HCT116 (cell line): ENCODE measurements around the gene MCEMP1. TPM values are rescaled to one million over a fixed set of nuclear protein-coding genes. Genes with fewer than 3 reads are reported as not detected.

Source experiments
- ATAC-seq: fragments of 200-7000 bp; cut with Tn5 transposase; 2 replicates; pipeline ENCODE4 v1.9.1; 2020; ENCODE audit warnings: mild to moderate bottlenecking, moderate library complexity
- BruUV-seq: library from RNA; stranded (reverse); fragments of 400-500 nt; replicated peaks from 2 replicates; lab custom pipeline; 2021; lab: Mats Ljungman, UMichigan
- CTCF ChIA-PET: fragments of 300-600 bp; sonication (Branson Sonifier 250); formaldehyde crosslinking; loops from one replicate; lab custom pipeline; 2021; ENCODE audit warnings: antibody characterized with exemption; lab: Charles Lee
- POLR2A ChIA-PET: fragments of 300-600, 350-600 bp; sonication (Branson Sonifier 250); formaldehyde crosslinking; loops from one replicate; lab custom pipeline; 2021; ENCODE audit warnings: antibody characterized with exemption; lab: Charles Lee
- RAD21 ChIA-PET, 2 experiments: fragments of 300-600 bp; sonication (Branson Sonifier 250); formaldehyde crosslinking; loops; one replicate each; lab custom pipeline; 2023; ENCODE audit warnings: low total read pairs in 2 of 2; ENCODE audit not compliant: uncharacterized antibody in 2 of 2, unreplicated experiment in 2 of 2, low non-redundant PET in 1 of 2; lab: Charles Lee
- DNase-seq: peaks from one replicate; pipeline ENCODE4 v3.0.0-alpha.2; 2010; ENCODE audit warnings: low read depth, low spot score
- H2AFZ ChIP-seq: fragments of 200-600 bp; shearing (Covaris generic), sonication (generic); 2 replicates; pipeline ENCODE4 v1.6.1; 2017; ENCODE audit warnings: low read depth, mixed run types, mixed read lengths, antibody characterized with exemption, low read length; ENCODE audit not compliant: poor library complexity, severe bottlenecking
- H3K27ac ChIP-seq: 2 replicates; pipeline ENCODE4 v1.5.1; 2012; ENCODE audit warnings: low read depth, low read length
- H3K27me3 ChIP-seq: fragments of 200-600 bp; sonication (generic); 2 replicates; pipeline ENCODE4 v1.6.1; 2016; ENCODE audit warnings: mixed run types, low read length, mixed read lengths; ENCODE audit not compliant: insufficient read depth
- H3K36me3 ChIP-seq, 2 experiments: fragments of 200-500 bp in 1 of 2; fragments of 200-600 bp in 1 of 2; sonication (Bioruptor generic) in 1 of 2; sonication (generic) in 1 of 2; 2 replicates each; pipeline versions ENCODE4 v1.5.1 to v1.6.1; 2014 to 2016; ENCODE audit warnings: low read length in 2 of 2, inconsistent platforms in 1 of 2, mixed read lengths in 1 of 2, mixed run types in 1 of 2; ENCODE audit not compliant: insufficient read depth in 2 of 2, control insufficient read depth in 1 of 2
- H3K4me1 ChIP-seq, 2 experiments: fragments of 200-600 bp in 1 of 2; sonication (generic) in 1 of 2; 2 replicates each; pipeline versions ENCODE4 v1.5.1 to v1.6.1; 2012 to 2017; ENCODE audit warnings: low read length in 2 of 2, inconsistent platforms in 1 of 2, mild to moderate bottlenecking in 1 of 2, mixed read lengths in 1 of 2, mixed run types in 1 of 2, moderate library complexity in 1 of 2; ENCODE audit not compliant: insufficient read depth in 2 of 2, control insufficient read depth in 1 of 2
- H3K4me2 ChIP-seq: fragments of 200-600 bp; sonication (generic); 2 replicates; pipeline ENCODE4 v1.6.1; 2017; ENCODE audit warnings: mixed run types, low read length, mixed read lengths
- H3K4me3 ChIP-seq, 2 experiments: fragments of 200-600 bp in 1 of 2; sonication (generic) in 1 of 2; replicated peaks in 1 of 2; 2 replicates each; pipeline ENCODE4 v1.5.1; 2011 to 2016; ENCODE audit warnings: low read length in 2 of 2, control low read depth in 1 of 2, low read depth in 1 of 2, mild to moderate bottlenecking in 1 of 2, mixed read lengths in 1 of 2, mixed run types in 1 of 2
- H3K79me2 ChIP-seq: fragments of 200-600 bp; sonication (generic); 2 replicates; pipeline ENCODE4 v1.6.1; 2017; ENCODE audit warnings: mild to moderate bottlenecking, mixed run types, low read length, moderate library complexity, mixed read lengths; ENCODE audit not compliant: insufficient read depth
- H3K9ac ChIP-seq: fragments of 200-600 bp; sonication (generic); 2 replicates; pipeline ENCODE4 v1.6.1; 2016; ENCODE audit warnings: low read length, mixed read lengths
- H3K9me2 ChIP-seq: fragments of 200-600 bp; sonication (generic), shearing (Covaris generic); 2 replicates; pipeline ENCODE4 v1.6.1; 2017; ENCODE audit warnings: mixed run types, mild to moderate bottlenecking, moderate library complexity; ENCODE audit not compliant: insufficient read depth
- H3K9me3 ChIP-seq, 2 experiments: fragments of 200-500 bp in 1 of 2; fragments of 200-600 bp in 1 of 2; sonication (Bioruptor generic) in 1 of 2; sonication (generic) in 1 of 2; 2 replicates each; pipeline ENCODE4 v1.6.1; 2014 to 2017; ENCODE audit warnings: low read length in 2 of 2, mixed read lengths in 2 of 2, inconsistent platforms in 1 of 2, low read depth in 1 of 2, mild to moderate bottlenecking in 1 of 2, mixed run types in 1 of 2, moderate library complexity in 1 of 2; ENCODE audit not compliant: control insufficient read depth in 1 of 2, insufficient read depth in 1 of 2
- H4K20me1 ChIP-seq: fragments of 200-600 bp; sonication (generic), shearing (Covaris generic); 2 replicates; pipeline ENCODE4 v1.6.1; 2017; ENCODE audit warnings: mixed run types, mild to moderate bottlenecking, moderate library complexity; ENCODE audit not compliant: insufficient read depth
- ATF3 ChIP-seq: IDR thresholded peaks from 2 replicates; pipeline ENCODE4 v1.6.1; 2012
- CBX3 ChIP-seq: IDR thresholded peaks from 2 replicates; pipeline ENCODE4 v1.6.1; 2012; ENCODE audit warnings: low read depth
- CEBPB ChIP-seq: IDR thresholded peaks from 2 replicates; pipeline ENCODE4 v1.6.1; 2012; ENCODE audit warnings: low read depth
- ELF1 ChIP-seq: IDR thresholded peaks from 2 replicates; pipeline ENCODE4 v1.6.1; 2012; ENCODE audit warnings: low read depth, borderline replicate concordance
- EZH2 ChIP-seq: fragments of 200-600 bp; sonication (generic); IDR thresholded peaks from 2 replicates; pipeline ENCODE4 v1.6.1; 2017; ENCODE audit warnings: antibody characterized with exemption, mixed run types
- EZH2phosphoT487 ChIP-seq: fragments of 200-600 bp; IDR thresholded peaks from 2 replicates; pipeline ENCODE4 v1.6.1; 2018; ENCODE audit warnings: antibody characterized with exemption, borderline replicate concordance
- FOSL1 ChIP-seq: IDR thresholded peaks from 2 replicates; pipeline ENCODE4 v1.6.1; 2012; ENCODE audit warnings: low read depth
- JUND ChIP-seq: IDR thresholded peaks from 2 replicates; pipeline ENCODE4 v1.6.1; 2012
- MAX ChIP-seq: IDR thresholded peaks from 2 replicates; pipeline ENCODE4 v1.6.1; 2012
- POLR2AphosphoS5 ChIP-seq: IDR thresholded peaks from 2 replicates; pipeline ENCODE4 v1.6.1; 2011; ENCODE audit warnings: mild to moderate bottlenecking, low read depth, low read length, moderate library complexity
- RAD21 ChIP-seq: IDR thresholded peaks from 2 replicates; pipeline ENCODE4 v1.6.1; 2012; ENCODE audit warnings: low read depth, mild to moderate bottlenecking
- SIN3A ChIP-seq: IDR thresholded peaks from 2 replicates; pipeline ENCODE4 v1.6.1; 2012; ENCODE audit warnings: low read depth
- SP1 ChIP-seq: IDR thresholded peaks from 2 replicates; pipeline ENCODE4 v1.6.1; 2012; ENCODE audit warnings: low read depth
- ZFX ChIP-seq: fragments of 450-650 bp; IDR thresholded peaks from 2 replicates; pipeline ENCODE4 v1.6.1; 2017
- ZNF274 ChIP-seq: fragments of 200-500 bp; sonication (Bioruptor generic); IDR thresholded peaks from 2 replicates; pipeline ENCODE4 v1.6.1; 2014; ENCODE audit warnings: mild to moderate bottlenecking, low read depth, low read length, inconsistent platforms
- intact Hi-C: fragments of 100-400 bp; cut with micrococcal nuclease; formaldehyde crosslinking; loops from 2 replicates; pipeline ENCODE4 v1.10.0; 2022
- total RNA-seq: library from RNA; stranded (reverse); gene quantifications from one replicate; pipeline ENCODE4 v1.2.1, GENCODE V29; 2021; ENCODE audit not compliant: unreplicated experiment
- TF ChIP-seq, protein P1 (sequence below), 3 experiments: fragments of 200-600 bp in 1 of 3; sonication (generic) in 1 of 3; IDR thresholded peaks in 2 of 3; conservative IDR thresholded peaks in 1 of 3; 2 replicates each; pipeline ENCODE4 v1.5.1; 2012 to 2017; ENCODE audit warnings: low read depth in 2 of 3, low read length in 2 of 3, antibody characterized with exemption in 1 of 3, borderline replicate concordance in 1 of 3, control low read depth in 1 of 3, mild to moderate bottlenecking in 1 of 3, mixed read lengths in 1 of 3, mixed run types in 1 of 3, moderate library complexity in 1 of 3; ENCODE audit not compliant: insufficient read depth in 1 of 3

MCEMP1 gene
- total RNA-seq, 1 experiment from 2014 or later: not detected

DNA sequence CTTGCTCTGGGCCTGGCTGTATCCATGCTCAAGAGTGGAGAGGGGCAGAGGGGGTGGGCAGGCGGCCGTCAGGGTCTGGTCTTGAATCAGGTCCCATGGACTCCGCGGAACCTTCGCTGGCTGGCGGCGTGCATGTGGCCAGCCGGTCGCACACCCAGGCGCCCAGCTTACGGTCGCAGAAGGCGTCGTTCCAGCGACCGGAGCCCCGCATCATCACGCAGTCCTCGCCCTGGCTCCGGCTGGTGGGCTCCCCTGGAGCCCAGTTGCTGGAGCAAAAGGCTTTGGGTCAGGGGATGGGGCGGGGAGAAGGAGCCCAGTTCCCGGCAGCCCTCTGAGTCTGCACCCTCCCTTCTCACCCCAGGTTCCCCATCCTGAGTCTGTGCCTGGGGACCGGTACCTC, 12.3 kb downstream of the MCEMP1 start (continued):
- TF ChIP-seq EZH2phosphoT487: no peak
- no peak for TF ChIP-seq FOSL1
- TF ChIP-seq ZNF274: no peak

- RAD21 ChIA-PET: no interaction called here
These were observed 13.9 kb downstream of the MCEMP1 start for GRCh38 chr19:7690779-7691258.

DNA sequence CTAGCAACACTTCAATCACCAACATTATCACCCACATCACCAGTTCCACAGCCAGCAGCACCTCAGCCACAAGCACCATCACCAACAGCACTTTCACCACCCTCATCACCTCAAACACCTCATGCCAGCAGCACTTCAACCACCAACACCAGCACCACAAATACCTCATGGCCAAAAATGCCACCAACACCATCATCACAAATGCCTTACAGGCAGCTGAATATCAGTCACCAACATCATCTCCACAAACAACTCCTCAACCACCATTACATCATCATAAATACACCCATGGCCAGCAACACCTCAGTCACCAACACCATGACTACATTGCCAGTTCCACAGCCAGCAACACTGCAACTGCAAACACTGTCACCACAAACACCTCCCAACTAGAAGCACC, 14.6 kb downstream of the MCEMP1 start:
- no peak for DNase-seq
- Histone ChIP-seq H3K4me1 (no peaks in the 10 kb centered on the region), H3K9me3 (peaks cover 0 to 5% of the 10 kb centered on the region in 2 experiments; a peak in 1 of 4 replicates), H3K27me3 (0 out of 2 replicates have a peak, but pooled peaks cover 2% of the 10 kb centered on the region), H4K20me1 (no peaks in the 10 kb centered on the region), H3K79me2 (no peaks in the 10 kb centered on the region), H3K4me2 (no peak overlapping the region), H3K9ac (no peak overlapping the region), H3K27ac (no peak overlapping the region), H2AFZ (no peak overlapping the region), H3K4me3 (no peak overlapping the region), H3K36me3 (no peaks in the 10 kb centered on the region), H3K9me2 (no peaks in the 10 kb centered on the region)
- ChIA-PET RAD21 (no interaction called here), CTCF (no interaction called here), POLR2A (no interaction called here)
- intact Hi-C loops: no loop called here
- ATAC-seq: no peak
- BruUV-seq: no TSS peak
- TF ChIP-seq JUND: no peak
- no peak for TF ChIP-seq SIN3A
- TF ChIP-seq CEBPB: no peak
- TF ChIP-seq ATF3: no peak
- no peak for TF ChIP-seq ZFX
- no peak for TF ChIP-seq ELF1
- TF ChIP-seq, protein P1, sequence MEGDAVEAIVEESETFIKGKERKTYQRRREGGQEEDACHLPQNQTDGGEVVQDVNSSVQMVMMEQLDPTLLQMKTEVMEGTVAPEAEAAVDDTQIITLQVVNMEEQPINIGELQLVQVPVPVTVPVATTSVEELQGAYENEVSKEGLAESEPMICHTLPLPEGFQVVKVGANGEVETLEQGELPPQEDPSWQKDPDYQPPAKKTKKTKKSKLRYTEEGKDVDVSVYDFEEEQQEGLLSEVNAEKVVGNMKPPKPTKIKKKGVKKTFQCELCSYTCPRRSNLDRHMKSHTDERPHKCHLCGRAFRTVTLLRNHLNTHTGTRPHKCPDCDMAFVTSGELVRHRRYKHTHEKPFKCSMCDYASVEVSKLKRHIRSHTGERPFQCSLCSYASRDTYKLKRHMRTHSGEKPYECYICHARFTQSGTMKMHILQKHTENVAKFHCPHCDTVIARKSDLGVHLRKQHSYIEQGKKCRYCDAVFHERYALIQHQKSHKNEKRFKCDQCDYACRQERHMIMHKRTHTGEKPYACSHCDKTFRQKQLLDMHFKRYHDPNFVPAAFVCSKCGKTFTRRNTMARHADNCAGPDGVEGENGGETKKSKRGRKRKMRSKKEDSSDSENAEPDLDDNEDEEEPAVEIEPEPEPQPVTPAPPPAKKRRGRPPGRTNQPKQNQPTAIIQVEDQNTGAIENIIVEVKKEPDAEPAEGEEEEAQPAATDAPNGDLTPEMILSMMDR (IDR thresholded peaks at IDR 0.05 in 2 of 3, conservative IDR thresholded peaks at IDR 0.05 in 1 of 3; ENCODE audit: borderline replicate concordance in 1 of 3, insufficient read depth in 1 of 3, low read depth in 2 of 3, low read length in 2 of 3): no peak
- TF ChIP-seq RAD21: no peak
- no peak for TF ChIP-seq POLR2AphosphoS5
- no peak for TF ChIP-seq MAX
- TF ChIP-seq EZH2: no peak
- no peak for TF ChIP-seq EZH2phosphoT487
- TF ChIP-seq SP1: no peak
- no peak for TF ChIP-seq CBX3

More at GRCh38 chr19:7690779-7691258, 13.9 kb downstream of the MCEMP1 start:
- Histone ChIP-seq H3K27ac (no peak overlapping the region), H3K9ac (no peak overlapping the region), H2AFZ (no peak overlapping the region), H3K9me3 (peaks cover 0 to 5% of the 10 kb centered on the region in 2 experiments; a peak in 1 of 4 replicates), H4K20me1 (no peaks in the 10 kb centered on the region), H3K4me3 (no peak overlapping the region), H3K9me2 (no peaks in the 10 kb centered on the region), H3K4me1 (no peaks in the 10 kb centered on the region), H3K36me3 (no peaks in the 10 kb centered on the region), H3K79me2 (no peaks in the 10 kb centered on the region), H3K27me3 (no peaks in the 10 kb centered on the region), H3K4me2 (no peak overlapping the region)
- ChIA-PET POLR2A (no interaction called here), CTCF (no interaction called here)
- TF ChIP-seq EZH2phosphoT487 (no peak), MAX (no peak)
- no TSS peak for BruUV-seq
- no peak for DNase-seq
- no peak for ATAC-seq
- intact Hi-C loops: no loop called here
